ENCODE data around the gene RAC2. TPM values are rescaled to one million over a fixed set of nuclear protein-coding genes. Genes with fewer than 3 reads are reported as not detected.
"Not testable (repeated sequence)": the region's sequence is repeated elsewhere in the genome, so short reads cannot be mapped to it uniquely, and the experiment has no call there.

RAC2 gene
- total and polyA plus RNA-seq, 4 donors, result 16.7 to 217 (median 55.2) TPM

- DNase-seq (no peak), ATAC-seq (ENCODE audit: insufficient read depth, low FRiP score) (no peak)
- peaks cover 4 to 18% (median 8%) of the 10 kb centered on the region in 5 donors for H3K4me1 ChIP-seq (ENCODE audit: control insufficient read depth in 5 of 5, insufficient read depth in 5 of 5, low read length in 5 of 5)
- no peak overlapping the region for H3K4me3 ChIP-seq
- H3K9ac ChIP-seq (ENCODE audit: insufficient read depth in 1 of 2, low read length in 2 of 2), result no peak overlapping the region
- no peaks in the 10 kb centered on the region for H3K36me3 ChIP-seq (ENCODE audit: control insufficient read depth in 4 of 4, insufficient read depth in 4 of 4, low read length in 4 of 4)
- no peak overlapping the region for H3K27ac ChIP-seq (ENCODE audit: low read depth in 1 of 2, low read length in 1 of 2)
- no peaks in the 10 kb centered on the region for H3K27me3 ChIP-seq (ENCODE audit: control insufficient read depth in 3 of 3, insufficient read depth in 3 of 3, low read length in 2 of 3)
- WGBS, 2 donors, result 90 to 93% methylated on average over 5 of the region's 5 CpGs
- H3K9me3 ChIP-seq (ENCODE audit: control insufficient read depth in 4 of 4, insufficient read depth in 3 of 4, low read length in 3 of 4), result no peaks in the 10 kb centered on the region
- TF ChIP-seq CTCF (IDR thresholded peaks at IDR 0.05; ENCODE audit: control extremely low read depth, extremely low read depth), result no peak
Observed at GRCh38 chr22:37202001-37202555, 42.0 kb downstream of the RAC2 start.

- not testable (repeated sequence) for H3K27me3 ChIP-seq (ENCODE audit: control insufficient read depth in 3 of 3, insufficient read depth in 3 of 3, low read length in 2 of 3); DNase-seq; H3K4me3 ChIP-seq; H3K36me3 ChIP-seq (ENCODE audit: control insufficient read depth in 4 of 4, insufficient read depth in 4 of 4, low read length in 4 of 4); ATAC-seq (ENCODE audit: insufficient read depth, low FRiP score); H3K9ac ChIP-seq (ENCODE audit: insufficient read depth in 1 of 2, low read length in 2 of 2); H3K27ac ChIP-seq (ENCODE audit: low read depth in 1 of 2, low read length in 1 of 2); H3K9me3 ChIP-seq (ENCODE audit: control insufficient read depth in 4 of 4, insufficient read depth in 3 of 4, low read length in 3 of 4)
- H3K4me1 ChIP-seq (ENCODE audit: control insufficient read depth in 5 of 5, insufficient read depth in 5 of 5, low read length in 5 of 5), result peaks cover 10 to 25% (median 11%) of the 10 kb centered on the region in 5 donors
- 93 to 97% methylated on average over 6 of the region's 6 CpGs for WGBS, 2 donors
Observed at GRCh38 chr22:37201443-37201820, 42.6 kb downstream of the RAC2 start.

- no peak for TF ChIP-seq CTCF (IDR thresholded peaks at IDR 0.05; ENCODE audit: control extremely low read depth, extremely low read depth)
- Histone ChIP-seq H3K27ac (ENCODE audit: low read depth in 1 of 2, low read length in 1 of 2) (peak overlapping the region in 1 of 2 donors; percentile 41), H3K27me3 (ENCODE audit: control insufficient read depth in 3 of 3, insufficient read depth in 3 of 3, low read length in 2 of 3) (no peaks in the 10 kb centered on the region), H3K4me3 (no peak overlapping the region), H3K36me3 (ENCODE audit: control insufficient read depth in 4 of 4, insufficient read depth in 4 of 4, low read length in 4 of 4) (no peaks in the 10 kb centered on the region), H3K9ac (ENCODE audit: insufficient read depth in 1 of 2, low read length in 2 of 2) (peak overlapping the region; percentile 24 to 26), H3K9me3 (ENCODE audit: control insufficient read depth in 4 of 4, insufficient read depth in 3 of 4, low read length in 3 of 4) (no peaks in the 10 kb centered on the region), H3K4me1 (ENCODE audit: control insufficient read depth in 5 of 5, insufficient read depth in 5 of 5, low read length in 5 of 5) (peaks cover 11 to 26% (median 16%) of the 10 kb centered on the region in 5 donors)
- 19 to 27% methylated on average over 12 of the region's 12 CpGs for WGBS, 2 donors
- DNase-seq, result no peak
- ATAC-seq (ENCODE audit: insufficient read depth, low FRiP score), result no peak
Observed at GRCh38 chr22:37199760-37200108, 44.3 kb downstream of the RAC2 start.

- TF ChIP-seq CTCF (IDR thresholded peaks at IDR 0.05; ENCODE audit: control extremely low read depth, extremely low read depth), result peak; percentile 86
- H3K9ac ChIP-seq (ENCODE audit: insufficient read depth in 1 of 2, low read length in 2 of 2), result peak overlapping the region; percentile 36 to 60
- H3K27me3 ChIP-seq (ENCODE audit: control insufficient read depth in 3 of 3, insufficient read depth in 3 of 3, low read length in 2 of 3), result no peaks in the 10 kb centered on the region
- 0 to 1% methylated on average over 52 to 58 of the region's 58 CpGs for WGBS, 2 donors
- H3K9me3 ChIP-seq (ENCODE audit: control insufficient read depth in 4 of 4, insufficient read depth in 3 of 4, low read length in 3 of 4), result no peaks in the 10 kb centered on the region
- H3K27ac ChIP-seq (ENCODE audit: low read depth in 1 of 2, low read length in 1 of 2), result peak overlapping the region; percentile 91 to 98
- peaks cover 11 to 26% (median 16%) of the 10 kb centered on the region in 5 donors for H3K4me1 ChIP-seq (ENCODE audit: control insufficient read depth in 5 of 5, insufficient read depth in 5 of 5, low read length in 5 of 5)
- no peaks in the 10 kb centered on the region for H3K36me3 ChIP-seq (ENCODE audit: control insufficient read depth in 4 of 4, insufficient read depth in 4 of 4, low read length in 4 of 4)
- DNase-seq (peak; percentile 99 to 100 (median 100)), ATAC-seq (ENCODE audit: insufficient read depth, low FRiP score) (peak; percentile 95)
- peak overlapping the region; percentile 48 for H3K4me3 ChIP-seq
Observed at GRCh38 chr22:37199103-37199759, 44.8 kb downstream of the RAC2 start.

All from lung (tissue), 12 donors.